Activated CD8-positive, alpha-beta memory T cell treated with anti-CD3 and anti-CD28 coated beads for 24 hours (primary cell): ENCODE measurements around the gene MTHFR.
A peak's percentile ranks its signal among the peaks of the same experiment; 100 is the strongest.

Experiments used
- DNase-seq: peaks from one replicate; pipeline ENCODE4 v3.0.0-alpha.2; 2020

Gene MTHFR

GRCh38 chr1:11805422-11806306, at the start of gene MTHFR, which contains the start of gene CLCN6:
Gene MTHFR, minus strand, starts transcription at chr1:11805964. Its CDS starts 2,848 bp downstream, at chr1:11803116.
Gene CLCN6, plus strand, starts transcription at chr1:11806191. Its CDS starts 72 bp downstream, at chr1:11806263.
- peak; percentile 98 for DNase-seq

GRCh38 chr1:11855430-11855829, 49.7 kb upstream of the MTHFR start:
- no peak for DNase-seq

- no peak for DNase-seq
Observed at GRCh38 chr1:11854519-11854918, 48.8 kb upstream of the MTHFR start.

GRCh38 chr1:11851180-11851579, 45.4 kb upstream of the MTHFR start:
- no peak for DNase-seq

- no peak for DNase-seq
Observed at GRCh38 chr1:11850156-11850555, 44.4 kb upstream of the MTHFR start.

GRCh38 chr1:11848373-11848700, 42.6 kb upstream of the MTHFR start:
- DNase-seq: no peak

- DNase-seq: no peak
Observed at GRCh38 chr1:11847667-11848372, 42.1 kb upstream of the MTHFR start, which contains the start of gene NPPA. Gene NPPA, minus strand, starts transcription at chr1:11847783. Its CDS starts 99 bp downstream, at chr1:11847684.

- DNase-seq: no peak
Observed at GRCh38 chr1:11845641-11846335, 40.0 kb upstream of the MTHFR start.

- DNase-seq: no peak
Observed at GRCh38 chr1:11842154-11843041, 36.6 kb upstream of the MTHFR start.

GRCh38 chr1:11841245-11842153, 35.7 kb upstream of the MTHFR start:
- no peak for DNase-seq

GRCh38 chr1:11839727-11840705, 34.3 kb upstream of the MTHFR start:
- no peak for DNase-seq

GRCh38 chr1:11838349-11839272, 32.8 kb upstream of the MTHFR start:
- peak; percentile 89 for DNase-seq

GRCh38 chr1:11837767-11838348, 32.1 kb upstream of the MTHFR start:
- no peak for DNase-seq

GRCh38 chr1:11836955-11837766, 31.4 kb upstream of the MTHFR start:
- no peak for DNase-seq

- DNase-seq: no peak
Observed at GRCh38 chr1:11835441-11836225, 29.9 kb upstream of the MTHFR start.

GRCh38 chr1:11833900-11834299, 28.1 kb upstream of the MTHFR start:
- no peak for DNase-seq

GRCh38 chr1:11833497-11833896, 27.7 kb upstream of the MTHFR start:
- no peak for DNase-seq
